ENCODE data around the gene ABCA13. TPM values are rescaled to one million over a fixed set of nuclear protein-coding genes. Genes with fewer than 3 reads are reported as not detected.

The ABCA13 gene
- total RNA-seq, 1 donor from 2014 or later, result 0.12 TPM

GRCh38 chr7:48250441-48250951 is 79.2 kb downstream of the ABCA13 start:
- Mint-ChIP-seq H3K27me3 (no peaks in the 10 kb centered on the region), H3K4me3 (ENCODE audit: low read depth) (no peak overlapping the region), H3K4me1 (ENCODE audit: low read depth) (no peaks in the 10 kb centered on the region), H3K9me3 (ENCODE audit: low read depth) (no peaks in the 10 kb centered on the region), H3K36me3 (ENCODE audit: insufficient read depth) (no peaks in the 10 kb centered on the region), H3K27ac (no peak overlapping the region)
- no peak for TF ChIP-seq CTCF (IDR thresholded peaks at IDR 0.05; ENCODE audit: unreplicated experiment)
- DNase-seq (ENCODE audit: low spot score, unreplicated experiment), result no peak

- H3K36me3 Mint-ChIP-seq (ENCODE audit: insufficient read depth), result no peaks in the 10 kb centered on the region
- H3K4me1 Mint-ChIP-seq (ENCODE audit: low read depth), result no peaks in the 10 kb centered on the region
- DNase-seq (ENCODE audit: low spot score, unreplicated experiment), result no peak
- no peaks in the 10 kb centered on the region for H3K27me3 Mint-ChIP-seq
- H3K9me3 Mint-ChIP-seq (ENCODE audit: low read depth), result peaks cover 5% of the 10 kb centered on the region
- no peak overlapping the region for H3K27ac Mint-ChIP-seq
- no peak for TF ChIP-seq CTCF (IDR thresholded peaks at IDR 0.05; ENCODE audit: unreplicated experiment)
- no peak overlapping the region for H3K4me3 Mint-ChIP-seq (ENCODE audit: low read depth)
Measured at GRCh38 chr7:48251766-48252165, 80.5 kb downstream of the ABCA13 start.

GRCh38 chr7:48252995-48253394 is 81.7 kb downstream of the ABCA13 start:
- no peaks in the 10 kb centered on the region for H3K36me3 Mint-ChIP-seq (ENCODE audit: insufficient read depth)
- no peak for TF ChIP-seq CTCF (IDR thresholded peaks at IDR 0.05; ENCODE audit: unreplicated experiment)
- no peak overlapping the region for H3K4me3 Mint-ChIP-seq (ENCODE audit: low read depth)
- DNase-seq (ENCODE audit: low spot score, unreplicated experiment), result no peak
- no peak overlapping the region for H3K27ac Mint-ChIP-seq
- H3K4me1 Mint-ChIP-seq (ENCODE audit: low read depth), result no peaks in the 10 kb centered on the region
- no peaks in the 10 kb centered on the region for H3K27me3 Mint-ChIP-seq
- peaks cover 11% of the 10 kb centered on the region for H3K9me3 Mint-ChIP-seq (ENCODE audit: low read depth)

- H3K27ac Mint-ChIP-seq, result no peak overlapping the region
- DNase-seq (ENCODE audit: low spot score, unreplicated experiment), result no peak
- no peak for TF ChIP-seq CTCF (IDR thresholded peaks at IDR 0.05; ENCODE audit: unreplicated experiment)
- H3K27me3 Mint-ChIP-seq, result no peaks in the 10 kb centered on the region
- no peaks in the 10 kb centered on the region for H3K36me3 Mint-ChIP-seq (ENCODE audit: insufficient read depth)
- H3K9me3 Mint-ChIP-seq (ENCODE audit: low read depth), result peaks cover 11% of the 10 kb centered on the region
- no peaks in the 10 kb centered on the region for H3K4me1 Mint-ChIP-seq (ENCODE audit: low read depth)
- H3K4me3 Mint-ChIP-seq (ENCODE audit: low read depth), result no peak overlapping the region
Measured at GRCh38 chr7:48255046-48255445, 83.8 kb downstream of the ABCA13 start.

GRCh38 chr7:48259463-48260280 is 88.4 kb downstream of the ABCA13 start:
- H3K27me3 Mint-ChIP-seq, result no peaks in the 10 kb centered on the region
- no peak for DNase-seq (ENCODE audit: low spot score, unreplicated experiment)
- H3K4me3 Mint-ChIP-seq (ENCODE audit: low read depth), result no peak overlapping the region
- no peaks in the 10 kb centered on the region for H3K4me1 Mint-ChIP-seq (ENCODE audit: low read depth)
- H3K36me3 Mint-ChIP-seq (ENCODE audit: insufficient read depth), result no peaks in the 10 kb centered on the region
- no peak for TF ChIP-seq CTCF (IDR thresholded peaks at IDR 0.05; ENCODE audit: unreplicated experiment)
- H3K9me3 Mint-ChIP-seq (ENCODE audit: low read depth), result peaks cover 11% of the 10 kb centered on the region
- H3K27ac Mint-ChIP-seq, result no peak overlapping the region
